GM19035 (cell line): Measurements from ENCODE around the gene CHST11.
A peak's percentile ranks its signal among the peaks of the same experiment; 100 is the strongest.

Experiments used
- ATAC-seq: cut with Tn5 transposase; IDR thresholded peaks from one replicate; pipeline ENCODE4 v1.9.1; 2021; ENCODE audit not compliant: unreplicated experiment

Gene CHST11

GRCh38 chr12:104689635-104690034, 232.9 kb downstream of the CHST11 start:
- no peak for ATAC-seq

- peak; percentile 56 for ATAC-seq
Observed at GRCh38 chr12:104691721-104692556, 235.2 kb downstream of the CHST11 start.

GRCh38 chr12:104692557-104693218, 235.9 kb downstream of the CHST11 start:
- no peak for ATAC-seq

GRCh38 chr12:104693493-104693892, 236.7 kb downstream of the CHST11 start:
- ATAC-seq: no peak

- no peak for ATAC-seq
Observed at GRCh38 chr12:104694161-104694560, 237.4 kb downstream of the CHST11 start.

- no peak for ATAC-seq
Observed at GRCh38 chr12:104694711-104695110, 238.0 kb downstream of the CHST11 start.

- no peak for ATAC-seq
Observed at GRCh38 chr12:104695453-104696148, 238.9 kb downstream of the CHST11 start.

GRCh38 chr12:104697186-104697585, 240.4 kb downstream of the CHST11 start:
- no peak for ATAC-seq

GRCh38 chr12:104698871-104699270, 242.1 kb downstream of the CHST11 start:
- no peak for ATAC-seq

GRCh38 chr12:104699489-104700190, 242.9 kb downstream of the CHST11 start:
- ATAC-seq: peak; percentile 54

GRCh38 chr12:104700324-104700723, 243.6 kb downstream of the CHST11 start:
- ATAC-seq: no peak

- no peak for ATAC-seq
Observed at GRCh38 chr12:104701301-104701700, 244.6 kb downstream of the CHST11 start.

GRCh38 chr12:104701756-104702155, 245.0 kb downstream of the CHST11 start:
- ATAC-seq: no peak

GRCh38 chr12:104702565-104703139, 245.9 kb downstream of the CHST11 start:
- ATAC-seq: no peak

- ATAC-seq: no peak
Observed at GRCh38 chr12:104703372-104703771, 246.6 kb downstream of the CHST11 start.

- no peak for ATAC-seq
Observed at GRCh38 chr12:104704224-104704779, 247.6 kb downstream of the CHST11 start.

- ATAC-seq: no peak
Observed at GRCh38 chr12:104707194-104707593, 250.4 kb downstream of the CHST11 start.

GRCh38 chr12:104707794-104708558, 251.2 kb downstream of the CHST11 start:
- no peak for ATAC-seq

- ATAC-seq: no peak
Observed at GRCh38 chr12:104708891-104709290, 252.1 kb downstream of the CHST11 start.
